Neuronal stem cell (in vitro differentiated cells): Measurements from ENCODE around the gene SLC25A2. TPM values are rescaled to one million over a fixed set of nuclear protein-coding genes. Genes with fewer than 3 reads are reported as not detected.
"Not testable (repeated sequence)": the region's sequence is repeated elsewhere in the genome, so short reads cannot be mapped to it uniquely, and the experiment has no call there.

Source experiments
- DNase-seq: peaks from one replicate; pipeline ENCODE4 v3.0.0-alpha.2; 2013; ENCODE audit warnings: low spot score
- H2AFZ ChIP-seq: one replicate; pipeline ENCODE4 v1.6.1; 2013; ENCODE audit warnings: mild to moderate bottlenecking, low read length, inconsistent platforms
- H2AK5ac ChIP-seq: 2 replicates; pipeline ENCODE4 v1.6.1; 2013; ENCODE audit warnings: low read depth, mild to moderate bottlenecking, inconsistent platforms, low read length, moderate library complexity, mixed read lengths
- H2BK120ac ChIP-seq: 2 replicates; pipeline ENCODE4 v1.6.1; 2013; ENCODE audit warnings: low read depth, mild to moderate bottlenecking, inconsistent platforms, low read length, moderate library complexity, mixed read lengths
- H2BK12ac ChIP-seq: one replicate; pipeline ENCODE4 v1.6.1; 2013; ENCODE audit warnings: low read length, inconsistent platforms
- H2BK15ac ChIP-seq: 2 replicates; pipeline ENCODE4 v1.6.1; 2013; ENCODE audit warnings: mild to moderate bottlenecking, low read length, inconsistent platforms, mixed read lengths
- H2BK5ac ChIP-seq: one replicate; pipeline ENCODE4 v1.6.1; 2013; ENCODE audit warnings: inconsistent platforms, mild to moderate bottlenecking, low read length, moderate library complexity
- H3K14ac ChIP-seq: one replicate; pipeline ENCODE4 v1.6.1; 2013; ENCODE audit warnings: low read length, inconsistent platforms
- H3K18ac ChIP-seq: 2 replicates; pipeline ENCODE4 v1.6.1; 2013; ENCODE audit warnings: low read length, inconsistent platforms
- H3K23ac ChIP-seq: 2 replicates; pipeline ENCODE4 v1.6.1; 2013; ENCODE audit warnings: low read depth, mild to moderate bottlenecking, mixed read lengths, low read length, inconsistent platforms; ENCODE audit not compliant: poor library complexity
- H3K27ac ChIP-seq: replicated peaks from 3 replicates; pipeline ENCODE4 v1.5.1; 2013; ENCODE audit warnings: low read length, inconsistent platforms
- H3K27me3 ChIP-seq, 3 experiments: 2 replicates each; pipeline ENCODE4 v1.6.1; 2013; ENCODE audit warnings: low read length in 3 of 3, mild to moderate bottlenecking in 2 of 3, inconsistent platforms in 1 of 3, low read depth in 1 of 3, mixed read lengths in 1 of 3, moderate library complexity in 1 of 3; ENCODE audit not compliant: control insufficient read depth in 3 of 3, insufficient read depth in 3 of 3
- H3K36me3 ChIP-seq, 2 donors: replicated peaks in 1 of 2; 2 replicates each; pipeline ENCODE4 v1.6.1; 2013; ENCODE audit warnings: low read length in 2 of 2; ENCODE audit not compliant: control insufficient read depth in 2 of 2, insufficient read depth in 2 of 2
- H3K4ac ChIP-seq: 2 replicates; pipeline ENCODE4 v1.6.1; 2013; ENCODE audit warnings: inconsistent platforms, mild to moderate bottlenecking, low read length, moderate library complexity
- H3K4me1 ChIP-seq, 2 donors: 1 replicate in 1 of 2; 2 replicates in 1 of 2; pipeline ENCODE4 v1.6.1; 2013; ENCODE audit warnings: low read length in 2 of 2, low read depth in 1 of 2; ENCODE audit not compliant: control insufficient read depth in 2 of 2, insufficient read depth in 1 of 2
- H3K4me2 ChIP-seq: one replicate; pipeline ENCODE4 v1.6.1; 2013; ENCODE audit warnings: mild to moderate bottlenecking, low read length, inconsistent platforms; ENCODE audit not compliant: insufficient read depth, poor library complexity, severe bottlenecking
- H3K4me3 ChIP-seq, 2 donors: 2 replicates each; pipeline ENCODE4 v1.5.1; 2013; ENCODE audit warnings: low read length in 2 of 2, mild to moderate bottlenecking in 2 of 2, inconsistent platforms in 1 of 2, moderate library complexity in 1 of 2
- H3K79me1 ChIP-seq: one replicate; pipeline ENCODE4 v1.6.1; 2013; ENCODE audit warnings: low read depth, mild to moderate bottlenecking, inconsistent platforms, low read length, moderate library complexity
- H3K9ac ChIP-seq: one replicate; pipeline ENCODE4 v1.6.1; 2013; ENCODE audit warnings: mild to moderate bottlenecking, low read depth, low read length, inconsistent platforms; ENCODE audit not compliant: poor library complexity
- H3K9me3 ChIP-seq, 2 donors: replicated peaks in 1 of 2; 2 replicates each; pipeline versions ENCODE3 to v1.6.1; 2013; ENCODE audit warnings: low read length in 2 of 2, mild to moderate bottlenecking in 2 of 2, inconsistent platforms in 1 of 2, low read depth in 1 of 2, mixed read lengths in 1 of 2, moderate library complexity in 1 of 2; ENCODE audit not compliant: control insufficient read depth in 2 of 2, insufficient read depth in 1 of 2
- H4K8ac ChIP-seq: one replicate; pipeline ENCODE4 v1.6.1; 2013; ENCODE audit warnings: low read depth, mild to moderate bottlenecking, inconsistent platforms, low read length, moderate library complexity
- H4K91ac ChIP-seq: one replicate; pipeline ENCODE4 v1.6.1; 2013; ENCODE audit warnings: low read length, low read depth, mild to moderate bottlenecking, inconsistent platforms; ENCODE audit not compliant: poor library complexity
- WGBS, 2 donors: extraction: QIAGEN DNeasy Blood & Tissue Kit; methylation state at CpG; one replicate each; pipeline ENCODE4 v1.1.7; 2013; ENCODE audit warnings: missing lambda C conversion rate in 2 of 2, mixed read lengths in 1 of 2; ENCODE audit not compliant: insufficient read length in 2 of 2, insufficient replicate concordance in 1 of 2; ENCODE audit errors: extremely low coverage in 2 of 2; 5-methylcytosine and 5-hydroxymethylcytosine counted together
- polyA plus RNA-seq, 2 experiments: library from polyadenylated mRNA; stranded (reverse); fragments of 200-250 nt; gene quantifications; one replicate each; pipeline ENCODE4 v1.2.3, GENCODE V29; 2013

Gene SLC25A2
- polyA plus RNA-seq (2013, experiment 1 of 2) = not detected
- polyA plus RNA-seq (2013, experiment 2 of 2) = 0.03 TPM

DNA sequence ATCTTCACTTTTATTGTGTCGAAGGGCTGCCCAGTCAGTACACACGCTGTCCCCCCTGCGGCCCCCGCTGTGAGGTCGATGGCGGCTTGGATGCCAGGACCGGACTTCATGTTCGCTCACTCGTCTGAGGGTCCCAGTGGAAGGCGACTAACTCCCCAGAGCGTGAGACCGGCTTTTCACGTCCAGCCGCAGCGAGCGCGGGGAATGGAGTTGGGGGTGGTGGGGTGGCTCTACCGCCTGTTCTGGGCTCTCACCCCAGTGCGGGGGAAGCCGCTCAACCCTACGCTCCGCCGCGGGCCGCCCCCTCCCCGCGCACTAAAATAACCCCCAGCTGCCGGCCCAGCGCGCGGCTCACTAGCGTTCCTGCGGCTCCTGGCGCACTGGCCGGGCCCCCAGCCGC is at the start of gene SLC25A2:
TSS of gene SLC25A2 (minus strand) at position 294 of the 400 bp plus-strand sequence. CDS start at position 110, 184 bp downstream.
- H2BK5ac ChIP-seq = peak within 1 kb of the TSS; percentile 24
- H3K14ac ChIP-seq = no peak within 1 kb of the TSS
- no peak within 1 kb of the TSS for H3K9ac ChIP-seq
- no peaks in the 10 kb centered on the region for H3K4me1 ChIP-seq
- no peaks in the 10 kb centered on the region for H3K27me3 ChIP-seq
- DNase-seq = no peak
- H3K27ac ChIP-seq = no peak within 1 kb of the TSS
- H3K4me3 ChIP-seq = no peak within 1 kb of the TSS
- no CpG with 5 or more reads among the region's 36 CpGs for WGBS, 2 donors
- no peak within 1 kb of the TSS for H3K4me2 ChIP-seq
- no peak within 1 kb of the TSS for H3K23ac ChIP-seq
- H3K36me3 ChIP-seq = peaks cover 0 to 2% of the 10 kb centered on the region in 2 donors
- peaks cover 3% of the 10 kb centered on the region for H3K79me1 ChIP-seq
- H2BK120ac ChIP-seq = no peak within 1 kb of the TSS
- no peak within 1 kb of the TSS for H2BK15ac ChIP-seq
- H2AK5ac ChIP-seq = no peak within 1 kb of the TSS
- no peak within 1 kb of the TSS for H4K91ac ChIP-seq
- H3K4ac ChIP-seq = no peak within 1 kb of the TSS
- no peak within 1 kb of the TSS for H3K18ac ChIP-seq
- no peak within 1 kb of the TSS for H4K8ac ChIP-seq
- peaks cover 22 to 54% of the 10 kb centered on the region in 2 donors for H3K9me3 ChIP-seq
- no peak within 1 kb of the TSS for H2AFZ ChIP-seq
- H2BK12ac ChIP-seq = no peak within 1 kb of the TSS

GRCh38 chr5:141351591-141351990 is 47.7 kb upstream of the SLC25A2 start:
- Histone ChIP-seq H4K91ac (no peak overlapping the region), H2BK12ac (no peak overlapping the region), H3K9me3 (peaks cover 20 to 45% of the 10 kb centered on the region in 2 donors), H2BK15ac (no peak overlapping the region), H3K4me1 (no peaks in the 10 kb centered on the region), H3K36me3 (peaks cover 0 to under 1% of the 10 kb centered on the region in 2 donors), H2BK120ac (no peak overlapping the region), H3K79me1 (no peaks in the 10 kb centered on the region), H3K4ac (no peak overlapping the region), H2AK5ac (no peak overlapping the region), H3K23ac (no peak overlapping the region), H3K18ac (no peak overlapping the region), H2AFZ (no peak overlapping the region), H3K27me3 (peaks cover 0 to 2% (median 0%) of the 10 kb centered on the region in 3 experiments), H2BK5ac (no peak overlapping the region), H3K9ac (no peak overlapping the region), H3K27ac (no peak overlapping the region), H3K14ac (no peak overlapping the region), H3K4me2 (no peak overlapping the region), H3K4me3 (no peak overlapping the region), H4K8ac (no peak overlapping the region)
- DNase-seq = no peak
- WGBS, 2 donors = no CpG with 5 or more reads among the region's 36 CpGs

- Histone ChIP-seq H3K9me3 (peaks cover 14 to 33% of the 10 kb centered on the region in 2 donors), H3K9ac (no peak within 1 kb of the TSS), H2BK5ac (no peak within 1 kb of the TSS), H3K79me1 (no peaks in the 10 kb centered on the region), H2AK5ac (no peak within 1 kb of the TSS), H3K36me3 (no peaks in the 10 kb centered on the region), H3K23ac (no peak within 1 kb of the TSS), H3K14ac (no peak within 1 kb of the TSS), H2BK15ac (no peak within 1 kb of the TSS), H3K4me3 (peak within 1 kb of the TSS in 1 of 2 donors; percentile 20), H3K27me3 (no peaks in the 10 kb centered on the region), H2AFZ (peak within 1 kb of the TSS; percentile 84), H4K91ac (no peak within 1 kb of the TSS), H3K4me2 (no peak within 1 kb of the TSS), H3K27ac (no peak within 1 kb of the TSS), H2BK120ac (no peak within 1 kb of the TSS), H3K18ac (no peak within 1 kb of the TSS), H3K4me1 (no peaks in the 10 kb centered on the region), H4K8ac (no peak within 1 kb of the TSS), H3K4ac (no peak within 1 kb of the TSS), H2BK12ac (no peak within 1 kb of the TSS)
- WGBS, 2 donors = 100% methylated on average over 3 to 7 of the region's 29 CpGs
- no peak for DNase-seq
Observed at GRCh38 chr5:141349917-141350619, 46.2 kb upstream of the SLC25A2 start, which contains the start of gene PCDHGB1. Gene PCDHGB1 (plus strand): TSS chr5:141350099. CDS start chr5:141350261, 162 bp downstream.

- not testable (repeated sequence) for H3K4ac ChIP-seq, H3K4me1 ChIP-seq, H3K79me1 ChIP-seq, H3K4me3 ChIP-seq, H4K8ac ChIP-seq, H3K4me2 ChIP-seq, DNase-seq, H3K18ac ChIP-seq, H2BK5ac ChIP-seq, H3K27me3 ChIP-seq, H2BK12ac ChIP-seq, H2BK15ac ChIP-seq, H2AFZ ChIP-seq, H3K23ac ChIP-seq, H4K91ac ChIP-seq, H2BK120ac ChIP-seq, H3K9ac ChIP-seq, H3K36me3 ChIP-seq, H2AK5ac ChIP-seq, H3K14ac ChIP-seq, H3K27ac ChIP-seq
- no CpG with 5 or more reads among the region's 35 CpGs for WGBS, 2 donors
- H3K9me3 ChIP-seq = peaks cover 16 to 26% of the 10 kb centered on the region in 2 donors
Observed at GRCh38 chr5:141346017-141346416, 42.2 kb upstream of the SLC25A2 start.
